ENCODE results near the gene RCL1. TPM values are rescaled to one million over a fixed set of nuclear protein-coding genes. Genes with fewer than 3 reads are reported as not detected.

The RCL1 gene
- total RNA-seq, 1 donor: 27.7 TPM

- no peak overlapping the region for H3K4me3 ChIP-seq (ENCODE audit: low read length)
- H3K4me1 ChIP-seq (ENCODE audit: insufficient read depth, low read length): peaks cover 52% of the 10 kb centered on the region
- no peaks in the 10 kb centered on the region for H3K9me3 ChIP-seq (ENCODE audit: low read depth, low read length)
- no peaks in the 10 kb centered on the region for H3K27me3 ChIP-seq (ENCODE audit: insufficient read depth, low read length)
Observed at GRCh38 chr9:4796530-4796929, 3.8 kb downstream of the RCL1 start.

DNA sequence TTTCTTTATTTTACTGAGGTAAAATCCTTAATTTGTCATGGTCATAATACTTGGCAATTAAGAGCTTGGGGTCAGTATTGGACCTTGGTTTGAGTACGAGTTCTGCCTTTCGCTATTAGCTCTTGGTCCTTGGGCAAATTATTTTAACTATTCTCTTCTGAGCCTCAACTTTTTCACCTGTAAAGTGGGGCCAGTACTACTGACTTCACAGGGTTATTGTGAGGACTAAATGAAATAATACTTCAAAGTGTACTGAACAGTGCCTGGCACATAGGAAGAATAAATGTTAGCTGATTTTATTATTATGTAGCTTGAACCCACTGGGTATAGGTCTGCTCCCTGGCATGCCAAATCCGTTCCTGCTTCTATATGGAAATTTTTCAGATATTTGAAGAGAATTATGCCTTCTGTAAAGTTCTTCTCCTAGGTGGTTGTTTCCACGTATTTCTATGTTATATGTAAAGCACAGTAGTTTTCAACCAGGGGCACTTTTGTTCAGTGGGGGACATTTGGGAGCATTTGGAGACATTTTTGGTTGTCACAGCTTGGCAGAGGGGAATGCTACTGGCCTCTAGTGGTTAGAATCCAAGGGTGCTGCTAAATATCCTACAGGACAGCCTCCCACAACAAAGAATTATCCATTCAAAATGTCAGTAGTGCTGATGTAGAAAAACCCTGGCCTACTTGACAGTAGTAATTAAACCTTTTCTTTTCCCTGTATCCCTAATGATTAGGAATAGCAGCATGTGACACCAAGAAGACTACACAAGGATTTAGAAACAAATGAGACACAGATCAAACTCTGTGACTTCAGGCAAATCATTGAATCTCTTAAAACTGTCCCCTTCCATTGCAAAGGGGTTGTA lies 4.5 kb downstream of the RCL1 start:
- H3K27me3 ChIP-seq (ENCODE audit: insufficient read depth, low read length): no peaks in the 10 kb centered on the region
- H3K4me3 ChIP-seq (ENCODE audit: low read length): no peak overlapping the region
- H3K9me3 ChIP-seq (ENCODE audit: low read depth, low read length): no peaks in the 10 kb centered on the region
- H3K4me1 ChIP-seq (ENCODE audit: insufficient read depth, low read length): peaks cover 48% of the 10 kb centered on the region

GRCh38 chr9:4797854-4798150 lies 5.1 kb downstream of the RCL1 start:
- H3K4me3 ChIP-seq (ENCODE audit: low read length): no peak overlapping the region
- H3K9me3 ChIP-seq (ENCODE audit: low read depth, low read length): no peaks in the 10 kb centered on the region
- H3K4me1 ChIP-seq (ENCODE audit: insufficient read depth, low read length): peaks cover 46% of the 10 kb centered on the region
- H3K27me3 ChIP-seq (ENCODE audit: insufficient read depth, low read length): no peaks in the 10 kb centered on the region

- Histone ChIP-seq H3K4me1 (ENCODE audit: insufficient read depth, low read length) (peaks cover 43% of the 10 kb centered on the region), H3K4me3 (ENCODE audit: low read length) (no peak overlapping the region), H3K9me3 (ENCODE audit: low read depth, low read length) (no peaks in the 10 kb centered on the region), H3K27me3 (ENCODE audit: insufficient read depth, low read length) (no peaks in the 10 kb centered on the region)
Observed at GRCh38 chr9:4798281-4799032, 5.7 kb downstream of the RCL1 start.

- no peaks in the 10 kb centered on the region for H3K27me3 ChIP-seq (ENCODE audit: insufficient read depth, low read length)
- H3K4me1 ChIP-seq (ENCODE audit: insufficient read depth, low read length): peaks cover 37% of the 10 kb centered on the region
- no peak overlapping the region for H3K4me3 ChIP-seq (ENCODE audit: low read length)
- no peaks in the 10 kb centered on the region for H3K9me3 ChIP-seq (ENCODE audit: low read depth, low read length)
Observed at GRCh38 chr9:4799033-4799430, 6.3 kb downstream of the RCL1 start.

GRCh38 chr9:4799775-4800174 lies 7.0 kb downstream of the RCL1 start:
- H3K4me1 ChIP-seq (ENCODE audit: insufficient read depth, low read length): peaks cover 30% of the 10 kb centered on the region
- no peak overlapping the region for H3K4me3 ChIP-seq (ENCODE audit: low read length)
- H3K27me3 ChIP-seq (ENCODE audit: insufficient read depth, low read length): no peaks in the 10 kb centered on the region
- no peaks in the 10 kb centered on the region for H3K9me3 ChIP-seq (ENCODE audit: low read depth, low read length)

DNA sequence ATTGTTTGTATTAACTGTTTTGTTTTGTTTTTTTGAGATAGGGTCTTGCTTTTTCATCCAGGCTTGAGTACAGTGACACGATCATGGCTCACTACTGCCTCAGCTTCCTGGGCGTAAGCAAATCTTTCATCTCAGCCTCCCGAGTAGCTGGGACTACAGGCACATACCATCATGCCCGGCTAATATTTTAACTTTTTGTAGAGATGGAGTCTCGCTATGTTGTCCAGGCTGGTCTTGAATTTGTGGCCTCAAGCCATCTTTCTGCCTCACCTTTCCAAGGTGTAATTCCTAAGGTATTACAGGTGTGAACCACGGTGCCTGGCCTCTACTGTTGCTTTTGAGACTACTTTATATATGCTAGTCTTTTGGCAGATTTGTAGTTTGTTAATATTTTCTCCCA lies 8.4 kb downstream of the RCL1 start:
- H3K4me3 ChIP-seq (ENCODE audit: low read length): no peak overlapping the region
- H3K9me3 ChIP-seq (ENCODE audit: low read depth, low read length): peaks cover 2% of the 10 kb centered on the region
- peaks cover 28% of the 10 kb centered on the region for H3K4me1 ChIP-seq (ENCODE audit: insufficient read depth, low read length)
- H3K27me3 ChIP-seq (ENCODE audit: insufficient read depth, low read length): no peaks in the 10 kb centered on the region

DNA sequence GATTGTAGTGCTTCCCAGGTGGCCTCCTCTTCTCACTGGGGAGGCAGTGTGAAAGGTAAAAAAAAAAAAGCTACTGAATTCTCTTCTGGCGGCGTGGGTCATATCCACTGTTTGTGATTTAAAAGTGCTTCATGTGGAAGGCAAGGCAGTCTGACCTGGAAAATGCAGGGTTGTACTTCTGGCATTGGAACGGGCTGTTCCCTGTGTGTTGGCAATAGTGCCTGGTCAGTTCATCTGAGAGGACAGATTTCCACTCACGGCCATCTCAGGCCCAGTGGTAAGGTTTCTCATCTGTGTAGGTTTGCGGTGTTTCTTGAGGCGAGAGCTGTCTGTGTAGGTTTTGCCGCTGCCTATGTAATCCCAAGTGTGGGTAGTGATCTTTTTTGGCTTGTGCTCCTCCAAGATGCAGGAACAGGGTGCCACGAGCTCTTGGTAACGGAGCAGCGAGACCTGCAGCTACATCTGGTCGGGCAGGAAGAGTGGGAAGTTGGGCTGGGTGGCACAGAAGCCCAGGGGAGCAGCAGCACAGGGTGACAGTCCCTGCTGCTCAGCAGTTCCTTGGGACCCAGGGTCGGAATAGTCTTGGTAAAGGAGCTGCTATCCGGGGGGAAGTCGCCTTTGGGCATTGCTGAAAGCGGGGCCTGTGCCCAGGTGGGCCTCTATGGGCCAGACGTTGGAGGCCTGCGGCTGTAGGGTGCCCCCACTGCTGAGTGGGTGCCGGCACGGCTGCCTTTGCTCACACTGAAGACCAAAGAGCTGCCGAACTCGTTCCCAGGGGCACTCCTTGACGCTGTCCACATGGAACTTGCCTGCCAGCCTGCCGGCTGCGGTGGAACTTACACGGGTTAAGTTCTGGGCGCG lies 11.2 kb downstream of the RCL1 start:
- peaks cover 11% of the 10 kb centered on the region for H3K9me3 ChIP-seq (ENCODE audit: low read depth, low read length)
- no peaks in the 10 kb centered on the region for H3K27me3 ChIP-seq (ENCODE audit: insufficient read depth, low read length)
- no peak overlapping the region for H3K4me3 ChIP-seq (ENCODE audit: low read length)
- H3K4me1 ChIP-seq (ENCODE audit: insufficient read depth, low read length): peaks cover 12% of the 10 kb centered on the region

DNA sequence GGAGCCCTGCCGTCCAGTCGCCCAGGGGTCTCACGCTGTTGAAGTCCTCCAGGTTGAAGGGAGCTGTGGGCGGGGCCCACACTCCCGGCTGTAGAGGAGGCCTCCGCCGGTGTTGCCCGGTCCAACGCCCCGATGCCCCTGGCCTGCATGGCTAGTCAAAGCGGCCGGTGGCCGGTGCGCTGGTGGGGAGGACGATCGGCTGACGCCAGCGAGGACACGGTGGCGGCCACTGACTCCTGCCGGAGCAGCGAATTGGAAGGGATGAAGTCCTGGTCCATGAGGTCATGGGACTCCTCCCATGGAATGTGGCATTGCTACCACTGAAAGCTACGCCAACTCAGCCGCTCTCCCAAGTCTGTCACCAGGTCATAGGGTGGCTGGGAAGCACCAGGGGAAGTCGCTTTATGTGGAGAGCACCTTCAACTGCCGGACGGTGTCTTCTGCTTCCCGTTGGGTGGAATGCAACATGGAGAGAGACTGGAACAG lies 11.8 kb downstream of the RCL1 start:
- H3K4me3 ChIP-seq (ENCODE audit: low read length): no peak overlapping the region
- H3K27me3 ChIP-seq (ENCODE audit: insufficient read depth, low read length): no peaks in the 10 kb centered on the region
- peaks cover 5% of the 10 kb centered on the region for H3K4me1 ChIP-seq (ENCODE audit: insufficient read depth, low read length)
- peaks cover 11% of the 10 kb centered on the region for H3K9me3 ChIP-seq (ENCODE audit: low read depth, low read length)

DNA sequence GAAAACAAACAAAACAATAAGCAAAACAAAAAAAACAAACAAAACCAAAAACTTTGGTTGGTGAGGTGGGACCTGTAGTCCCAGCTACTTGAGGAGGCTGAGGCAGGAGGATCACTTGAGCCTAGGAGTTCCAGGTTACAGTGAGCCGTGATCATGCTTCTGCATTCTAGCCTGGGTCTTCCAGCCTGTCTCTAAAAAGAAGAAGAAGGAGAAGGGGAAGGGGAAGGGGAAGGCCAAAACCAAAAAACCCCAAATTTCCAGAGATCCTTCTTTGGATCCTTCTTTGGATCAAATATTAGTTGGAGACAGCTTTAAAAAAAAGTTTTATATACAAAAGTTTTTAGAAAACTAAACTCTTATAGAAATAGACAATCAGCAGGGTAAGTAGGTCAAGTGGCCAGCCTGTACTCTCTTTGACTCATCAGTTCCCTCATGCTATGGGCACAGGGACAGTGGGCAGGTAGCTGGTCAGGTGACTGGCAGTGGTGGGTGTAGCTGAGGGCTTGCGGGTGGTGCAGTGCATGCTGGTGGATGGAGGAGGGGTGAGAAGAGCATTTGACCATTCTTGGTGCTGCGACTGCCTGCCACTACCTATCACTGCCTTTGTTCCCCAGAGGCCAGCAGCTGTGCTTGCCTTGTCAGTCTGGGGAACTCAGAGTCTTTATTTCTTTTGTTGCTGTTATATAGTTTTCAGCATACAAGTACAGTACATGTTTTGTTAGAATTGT lies 12.6 kb downstream of the RCL1 start:
- Histone ChIP-seq H3K27me3 (ENCODE audit: insufficient read depth, low read length) (no peaks in the 10 kb centered on the region), H3K4me1 (ENCODE audit: insufficient read depth, low read length) (peaks cover 3% of the 10 kb centered on the region), H3K4me3 (ENCODE audit: low read length) (no peak overlapping the region), H3K9me3 (ENCODE audit: low read depth, low read length) (peaks cover 11% of the 10 kb centered on the region)

GRCh38 chr9:4810565-4810964 lies 17.8 kb downstream of the RCL1 start:
- H3K4me3 ChIP-seq (ENCODE audit: low read length): no peak overlapping the region

DNA sequence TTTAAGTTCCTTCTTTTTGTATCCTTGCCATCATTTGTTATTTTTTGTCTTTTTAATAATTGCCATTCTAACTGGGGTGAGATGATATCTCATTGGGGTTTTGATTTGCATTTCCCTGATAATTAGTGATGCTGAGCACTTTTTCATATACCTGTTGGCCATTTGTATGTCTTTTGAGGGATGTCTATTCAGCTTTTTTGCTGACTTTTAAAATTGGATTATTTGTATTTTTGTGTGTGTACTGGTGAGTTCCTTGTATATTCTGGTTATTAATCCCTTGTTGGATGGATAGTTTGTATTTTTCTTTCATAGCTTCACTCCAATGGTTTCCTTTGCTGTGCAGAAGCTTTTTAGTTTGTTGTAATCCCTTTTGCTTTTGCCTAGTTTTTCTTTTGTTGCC lies 19.1 kb downstream of the RCL1 start:
- no peaks in the 10 kb centered on the region for H3K27me3 ChIP-seq (ENCODE audit: insufficient read depth, low read length)
- no peak overlapping the region for H3K4me3 ChIP-seq (ENCODE audit: low read length)
- peaks cover 11% of the 10 kb centered on the region for H3K9me3 ChIP-seq (ENCODE audit: low read depth, low read length)
- peaks cover 18% of the 10 kb centered on the region for H3K4me1 ChIP-seq (ENCODE audit: insufficient read depth, low read length)

More at GRCh38 chr9:4810565-4810964, 17.8 kb downstream of the RCL1 start:
- peaks cover 13% of the 10 kb centered on the region for H3K4me1 ChIP-seq (ENCODE audit: insufficient read depth, low read length)
- H3K9me3 ChIP-seq (ENCODE audit: low read depth, low read length): peaks cover 20% of the 10 kb centered on the region
- no peaks in the 10 kb centered on the region for H3K27me3 ChIP-seq (ENCODE audit: insufficient read depth, low read length)

GRCh38 chr9:4812858-4813257 lies 20.1 kb downstream of the RCL1 start:
- peaks cover 8% of the 10 kb centered on the region for H3K9me3 ChIP-seq (ENCODE audit: low read depth, low read length)
- H3K4me1 ChIP-seq (ENCODE audit: insufficient read depth, low read length): peaks cover 18% of the 10 kb centered on the region
- H3K4me3 ChIP-seq (ENCODE audit: low read length): no peak overlapping the region
- H3K27me3 ChIP-seq (ENCODE audit: insufficient read depth, low read length): no peaks in the 10 kb centered on the region

DNA sequence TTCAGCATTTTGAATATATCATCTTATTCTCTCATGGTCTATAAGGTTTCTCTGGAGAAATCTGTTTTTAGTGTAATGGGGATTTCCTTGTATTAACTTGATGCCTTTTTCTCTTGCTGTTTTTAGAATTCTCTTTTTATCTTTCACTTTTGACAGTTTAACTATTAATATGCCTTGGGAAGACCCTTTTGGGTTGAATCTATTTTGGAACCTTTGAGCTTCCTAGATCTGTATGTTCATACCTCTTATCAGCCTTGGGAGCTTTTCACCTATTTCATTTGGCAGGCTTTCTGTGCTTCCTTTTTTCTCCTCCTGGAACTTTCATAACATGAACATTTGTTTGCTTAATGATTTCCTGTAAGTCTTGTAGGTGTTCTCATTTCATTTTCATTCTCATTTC lies 22.2 kb downstream of the RCL1 start:
- Histone ChIP-seq H3K4me3 (ENCODE audit: low read length) (no peak overlapping the region), H3K4me1 (ENCODE audit: insufficient read depth, low read length) (peaks cover 15% of the 10 kb centered on the region), H3K9me3 (ENCODE audit: low read depth, low read length) (peaks cover 8% of the 10 kb centered on the region), H3K27me3 (ENCODE audit: insufficient read depth, low read length) (no peaks in the 10 kb centered on the region)

All from mononuclear cell (primary cell).